Endothelial cell of umbilical vein (primary cell): ENCODE measurements around the gene ALPK1.

ENCODE experiments used
- CTCF ChIP-seq, 2 donors: IDR thresholded peaks; 1 replicate in 1 of 2; 2 replicates in 1 of 2; pipeline ENCODE4 v1.5.1; 2011; ENCODE audit warnings: low read length in 2 of 2, mild to moderate bottlenecking in 2 of 2, moderate library complexity in 2 of 2, control low read depth in 1 of 2, inconsistent platforms in 1 of 2, low read depth in 1 of 2; ENCODE audit not compliant: insufficient read depth in 1 of 2; ENCODE audit errors: extremely low read depth in 1 of 2
- EZH2 ChIP-seq: IDR thresholded peaks from 2 replicates; pipeline ENCODE4 v1.6.1; 2012; ENCODE audit warnings: borderline replicate concordance, low read depth, mild to moderate bottlenecking, moderate library complexity, low read length, inconsistent platforms; ENCODE audit not compliant: severe bottlenecking
- FOS ChIP-seq: IDR thresholded peaks from 2 replicates; pipeline ENCODE4 v1.6.1; 2011; ENCODE audit warnings: mild to moderate bottlenecking, low read length, moderate library complexity, borderline replicate concordance; ENCODE audit not compliant: insufficient read depth
- GATA2 ChIP-seq: IDR thresholded peaks from 2 replicates; pipeline ENCODE4 v1.7.0; 2011; ENCODE audit warnings: low read depth, mild to moderate bottlenecking, moderate library complexity, mixed read lengths, low read length; ENCODE audit not compliant: insufficient read length, insufficient read depth
- MAX ChIP-seq: IDR thresholded peaks from 2 replicates; pipeline ENCODE4 v1.6.1; 2011; ENCODE audit not compliant: insufficient read depth, insufficient read length
- MYC ChIP-seq: IDR thresholded peaks from one replicate; pipeline ENCODE4 v1.6.1; 2011; ENCODE audit warnings: mild to moderate bottlenecking, low read depth, low read length
- POLR2A ChIP-seq: IDR thresholded peaks from 2 replicates; pipeline ENCODE4 v1.6.1; 2012; ENCODE audit warnings: low read depth, mild to moderate bottlenecking, control low read depth, low read length
- POLR2AphosphoS5 ChIP-seq: IDR thresholded peaks from 2 replicates; pipeline ENCODE4 v1.6.1; 2012; ENCODE audit warnings: low read depth, mild to moderate bottlenecking, control low read depth, low read length, moderate library complexity; ENCODE audit not compliant: insufficient read depth

GRCh38 chr4:112287258-112287989, 9.7 kb upstream of the ALPK1 start:
- no peak for TF ChIP-seq GATA2
- TF ChIP-seq CTCF (IDR thresholded peaks at IDR 0.05; ENCODE audit: extremely low read depth in 1 of 2, insufficient read depth in 1 of 2, low read depth in 1 of 2, low read length in 2 of 2) = no peak
- TF ChIP-seq MYC = no peak
- no peak for TF ChIP-seq POLR2A
- TF ChIP-seq EZH2 = no peak
- TF ChIP-seq POLR2AphosphoS5 = no peak
- TF ChIP-seq MAX = no peak
- TF ChIP-seq FOS = no peak
